ENCODE results near the gene HDAC7. TPM values are rescaled to one million over a fixed set of nuclear protein-coding genes. Genes with fewer than 3 reads are reported as not detected.

The HDAC7 gene
- total RNA-seq, 1 donor: 48.9 TPM

- DNase-seq (ENCODE audit: low read depth): no peak
- TF ChIP-seq CTCF (IDR thresholded peaks at IDR 0.05; ENCODE audit: insufficient read depth, low read length): no peak
These were observed 9.9 kb upstream of the HDAC7 start for GRCh38 chr12:47829584-47829983.

GRCh38 chr12:47828976-47829482 lies 9.3 kb upstream of the HDAC7 start:
- TF ChIP-seq CTCF (IDR thresholded peaks at IDR 0.05; ENCODE audit: insufficient read depth, low read length): no peak
- no peak overlapping the region for H3K4me3 ChIP-seq (ENCODE audit: low read depth, low read length)
- DNase-seq (ENCODE audit: low read depth): peak; percentile 73

More at GRCh38 chr12:47829584-47829983, 9.9 kb upstream of the HDAC7 start:
- H3K4me3 ChIP-seq (ENCODE audit: low read depth, low read length): no peak overlapping the region

GRCh38 chr12:47828008-47828975 lies 8.6 kb upstream of the HDAC7 start:
- no peak for TF ChIP-seq CTCF (IDR thresholded peaks at IDR 0.05; ENCODE audit: insufficient read depth, low read length)
- no peak overlapping the region for H3K4me3 ChIP-seq (ENCODE audit: low read depth, low read length)
- DNase-seq (ENCODE audit: low read depth): no peak

- peak; percentile 62 for DNase-seq (ENCODE audit: low read depth)
- no peak for TF ChIP-seq CTCF (IDR thresholded peaks at IDR 0.05; ENCODE audit: insufficient read depth, low read length)
- no peak overlapping the region for H3K4me3 ChIP-seq (ENCODE audit: low read depth, low read length)
These were observed 5.5 kb upstream of the HDAC7 start for GRCh38 chr12:47825173-47825639.

GRCh38 chr12:47824635-47825034 lies 4.9 kb upstream of the HDAC7 start:
- no peak overlapping the region for H3K4me3 ChIP-seq (ENCODE audit: low read depth, low read length)
- no peak for TF ChIP-seq CTCF (IDR thresholded peaks at IDR 0.05; ENCODE audit: insufficient read depth, low read length)
- no peak for DNase-seq (ENCODE audit: low read depth)

GRCh38 chr12:47824198-47824597 lies 4.5 kb upstream of the HDAC7 start:
- no peak for DNase-seq (ENCODE audit: low read depth)
- H3K4me3 ChIP-seq (ENCODE audit: low read depth, low read length): no peak overlapping the region
- TF ChIP-seq CTCF (IDR thresholded peaks at IDR 0.05; ENCODE audit: insufficient read depth, low read length): no peak
